GM04503 (cell line): Measurements from ENCODE around the gene PEX14.

Source experiments
- DNase-seq: peaks from one replicate; pipeline ENCODE4 v3.0.0-alpha.2; 2012; ENCODE audit warnings: low read depth

The PEX14 gene

GRCh38 chr1:10667861-10668761, 193.4 kb downstream of the PEX14 start:
- no peak for DNase-seq

DNA sequence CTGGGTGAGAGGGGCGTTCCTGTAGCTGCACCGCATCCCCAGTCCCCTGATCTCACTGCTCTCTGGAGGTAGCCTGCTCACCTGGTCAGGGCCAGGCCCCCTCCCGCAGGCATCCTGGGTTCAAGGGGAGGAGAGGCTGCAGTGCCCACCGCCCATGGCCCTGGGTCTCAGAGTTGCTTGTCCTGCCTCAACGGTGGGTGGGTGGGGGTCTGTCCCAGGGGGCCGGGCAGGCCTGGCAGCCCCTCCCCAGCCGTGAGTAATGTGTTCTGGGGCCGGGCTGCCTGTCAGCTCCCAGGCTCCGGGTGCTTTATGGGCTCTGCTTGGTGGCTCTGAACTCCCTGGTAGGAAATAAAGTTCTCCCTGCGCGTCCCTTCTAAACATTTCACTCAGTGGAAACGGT, 194.8 kb downstream of the PEX14 start:
- no peak for DNase-seq

DNA sequence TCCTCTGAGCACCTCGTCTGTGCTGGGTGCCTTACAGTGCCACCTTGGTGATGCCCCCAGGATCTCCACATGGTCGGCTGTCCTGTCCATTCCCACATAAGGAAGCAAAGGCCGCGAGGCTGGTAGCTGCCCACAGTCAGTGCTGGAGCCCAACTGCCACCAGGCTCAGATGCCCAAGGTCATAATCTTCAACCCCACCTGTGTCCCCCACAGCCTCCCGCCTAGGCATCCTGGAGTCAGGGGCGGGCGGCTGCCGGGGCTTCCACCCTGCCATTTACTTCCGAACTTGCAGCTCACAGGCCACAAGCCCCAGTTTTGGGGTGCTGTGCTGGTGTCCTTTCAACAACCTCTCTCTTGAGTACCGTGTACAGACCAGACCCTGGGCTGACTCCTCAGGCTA, 195.4 kb downstream of the PEX14 start:
- DNase-seq: no peak

GRCh38 chr1:10671090-10671489, 196.3 kb downstream of the PEX14 start:
- no peak for DNase-seq

GRCh38 chr1:10671622-10672342, 197.0 kb downstream of the PEX14 start:
- DNase-seq: no peak

DNA sequence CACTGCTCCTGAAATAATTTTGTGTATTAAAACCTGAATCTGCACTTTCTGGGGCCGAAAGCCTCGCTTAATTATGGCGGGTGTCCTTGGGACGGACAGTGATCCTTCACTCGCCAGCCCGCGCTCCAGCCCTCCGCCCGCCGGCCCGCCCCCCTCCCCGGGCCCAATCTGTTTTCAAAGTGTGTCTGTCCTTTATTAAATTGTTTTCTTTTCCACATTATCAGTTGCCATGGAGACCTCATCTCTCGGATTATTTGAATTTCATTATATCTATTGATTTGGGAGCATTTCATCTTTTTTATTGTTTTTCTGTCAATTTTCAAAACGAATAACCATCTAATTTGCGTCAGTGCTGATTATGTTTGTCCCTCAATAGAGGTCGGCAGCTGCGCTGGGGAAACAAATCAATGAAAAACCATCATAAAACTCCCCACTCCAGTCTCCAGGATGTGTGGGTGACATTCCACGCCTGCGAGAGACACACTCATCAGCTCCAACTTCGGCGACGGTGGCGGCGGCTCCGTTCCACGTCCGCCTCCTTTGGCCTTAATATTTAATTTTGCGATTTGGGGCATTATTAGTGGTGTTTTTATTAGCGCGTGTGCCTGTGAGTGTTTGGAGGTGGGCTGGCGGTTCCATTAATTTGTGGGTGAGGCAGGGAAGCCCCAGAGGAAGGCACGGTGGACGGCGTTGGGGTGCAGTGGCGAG, 197.7 kb downstream of the PEX14 start:
- no peak for DNase-seq

- DNase-seq: no peak
Observed at GRCh38 chr1:10673109-10673711, 198.5 kb downstream of the PEX14 start.

- no peak for DNase-seq
Observed at GRCh38 chr1:10674222-10674621, 199.5 kb downstream of the PEX14 start.

DNA sequence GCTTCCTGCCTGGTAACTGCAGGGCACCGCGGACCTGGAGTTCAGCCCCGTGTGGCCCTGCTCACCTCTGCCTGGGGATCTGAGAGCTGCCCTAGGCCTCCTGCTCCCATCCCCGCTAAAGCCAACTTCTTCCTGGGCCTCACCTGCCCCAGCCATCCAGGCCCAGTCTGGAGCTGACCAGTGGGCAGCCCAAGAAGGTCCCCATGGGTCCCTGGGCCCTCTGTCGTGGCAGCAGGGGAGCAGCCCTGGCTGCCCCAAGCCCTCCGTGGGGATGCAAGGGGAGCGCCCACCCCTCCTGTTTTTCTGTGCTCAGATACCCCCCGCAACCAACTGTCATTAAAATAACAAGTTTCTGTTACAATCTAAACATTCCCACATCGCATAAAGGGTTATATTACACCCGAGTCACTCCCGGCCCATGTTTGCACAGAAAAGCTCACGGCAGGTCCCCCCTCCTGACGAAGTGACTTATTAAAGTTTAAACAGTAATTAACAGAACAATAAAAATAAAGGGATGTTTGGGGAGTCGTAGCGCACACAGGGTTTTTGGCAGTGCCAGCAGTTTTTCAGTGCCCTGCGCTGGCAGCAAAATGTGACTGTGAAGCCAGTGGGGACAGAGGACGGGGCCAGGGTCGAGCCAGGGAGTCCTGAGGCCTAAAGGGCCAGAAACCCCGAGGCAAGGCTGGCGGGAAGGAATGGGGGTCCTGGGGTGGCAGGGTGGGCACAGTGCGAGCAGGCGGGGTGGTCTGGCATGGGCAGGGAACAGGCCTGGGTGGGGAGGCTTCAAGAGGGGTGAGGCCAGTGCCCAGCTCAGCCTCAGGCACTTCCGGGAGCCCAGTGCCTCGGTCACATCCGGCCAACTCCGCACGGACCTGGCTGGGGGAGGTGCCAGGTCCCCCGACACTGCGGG, 200.2 kb downstream of the PEX14 start:
- no peak for DNase-seq

GRCh38 chr1:10675813-10676212, 201.1 kb downstream of the PEX14 start:
- no peak for DNase-seq

DNA sequence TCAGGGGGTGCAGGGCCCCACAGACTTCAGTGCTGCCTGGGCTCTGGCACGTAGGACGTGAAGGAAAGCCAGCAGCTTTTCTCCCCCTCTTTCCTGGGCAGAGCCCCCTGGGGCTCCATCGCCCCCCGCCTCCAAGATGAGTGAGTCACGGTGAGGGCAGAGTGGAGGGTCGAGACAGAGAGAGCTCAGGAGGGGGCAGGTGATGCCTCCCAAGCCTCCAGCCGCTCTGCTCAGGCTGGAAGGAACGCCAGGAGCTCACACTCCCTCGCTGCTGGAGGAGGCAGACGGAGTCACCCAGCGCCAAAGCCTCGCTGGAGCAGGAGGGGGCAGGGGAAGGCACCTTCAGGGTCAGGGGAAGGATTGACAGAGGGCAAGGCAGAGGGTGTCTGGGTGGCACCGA, 202.2 kb downstream of the PEX14 start:
- no peak for DNase-seq

DNA sequence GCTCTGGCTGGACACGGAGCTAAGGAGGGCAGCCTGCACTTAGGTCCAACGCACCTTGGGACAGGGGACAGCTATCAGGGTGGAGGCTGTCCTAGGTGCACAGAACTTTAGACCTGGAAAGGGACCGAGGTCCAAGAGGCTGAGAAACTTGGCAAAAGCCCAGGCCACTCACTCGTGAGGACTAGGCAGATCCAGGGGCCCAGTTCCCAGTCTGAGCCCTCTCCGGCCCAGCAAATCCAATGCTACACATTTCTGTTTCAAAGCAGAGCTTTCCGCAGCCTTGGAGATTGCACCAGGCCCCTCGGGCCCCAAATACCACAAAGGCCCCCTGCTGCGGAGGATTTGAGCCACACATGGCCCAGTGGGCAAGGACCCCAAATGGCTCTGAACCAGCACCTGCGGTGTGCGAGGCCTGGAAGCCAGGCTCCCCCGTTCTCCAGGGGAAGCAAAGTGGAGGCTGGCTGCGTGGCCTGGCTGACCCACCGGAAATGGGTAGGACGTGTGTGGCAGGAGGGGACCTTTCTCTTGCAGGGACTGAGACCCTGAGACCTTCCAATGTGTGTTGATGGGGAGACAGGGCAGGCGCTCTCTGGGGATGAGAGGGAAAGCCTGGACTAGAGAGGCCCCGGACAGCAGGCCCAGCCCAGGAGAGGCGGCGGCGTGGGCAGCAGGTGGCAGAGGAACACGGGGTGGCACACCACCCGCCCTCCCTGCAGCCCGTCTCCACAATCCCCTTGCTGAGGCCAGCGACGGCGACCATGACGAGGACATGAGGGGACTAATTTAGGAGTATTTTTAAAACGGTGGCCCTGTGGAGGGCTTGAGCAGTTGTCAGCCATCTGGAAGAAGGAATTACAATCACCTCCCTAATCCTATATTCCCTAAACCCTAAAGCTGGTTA, 203.0 kb downstream of the PEX14 start:
- no peak for DNase-seq

DNA sequence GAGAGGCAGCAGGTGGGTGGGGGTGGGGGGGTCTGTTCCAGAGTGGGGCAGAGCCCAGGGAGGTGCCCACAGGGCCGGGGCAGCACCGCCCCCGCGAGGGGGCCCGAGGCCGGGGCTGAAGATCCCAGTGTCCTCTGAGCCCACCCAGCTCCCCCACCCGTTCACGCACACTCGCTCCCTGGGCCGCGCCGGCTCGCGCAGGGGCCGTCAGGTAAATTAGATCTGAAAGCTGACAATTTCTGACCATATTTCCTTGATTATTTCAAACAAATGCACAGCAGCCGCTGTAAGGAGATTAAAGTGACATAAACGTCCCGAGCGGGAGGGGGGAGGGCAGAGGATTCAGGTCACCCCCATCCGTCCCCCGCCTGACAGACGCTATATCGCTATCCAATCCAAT, 203.7 kb downstream of the PEX14 start:
- no peak for DNase-seq

DNA sequence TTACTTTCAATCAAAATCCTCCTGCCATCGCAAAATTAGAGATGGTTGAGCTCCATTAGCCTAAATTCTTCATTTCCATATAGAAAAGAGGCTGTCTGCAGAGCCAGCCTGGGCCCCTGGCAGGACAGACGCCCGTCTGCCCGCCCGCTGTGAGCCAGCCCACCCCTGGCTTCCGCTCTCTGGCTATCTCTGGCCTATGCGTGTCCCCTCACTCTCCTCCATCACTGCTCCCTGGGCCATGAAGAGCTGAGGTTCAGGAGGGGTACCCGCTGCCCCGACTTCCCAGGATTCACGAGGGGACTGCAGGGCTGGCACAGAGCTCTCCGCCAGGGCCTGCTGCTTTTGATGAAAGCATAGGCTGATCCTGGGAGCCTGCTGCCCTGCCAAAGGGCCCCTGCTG, 204.1 kb downstream of the PEX14 start:
- DNase-seq: no peak

GRCh38 chr1:10679496-10680220, 204.9 kb downstream of the PEX14 start:
- DNase-seq: peak; percentile 18
